Stimulated activated CD4-positive, alpha-beta T cell treated with anti-CD3 and anti-CD28 coated beads, Interleukin-12 subunit alpha, Interleukin-12 subunit beta, amount 100 ng/mL, for 24 hours (primary cell): ENCODE results near the gene RCOR1.
"Not testable (repeated sequence)": the region's sequence is repeated elsewhere in the genome, so short reads cannot be mapped to it uniquely, and the experiment has no call there.

ENCODE experiments used
- DNase-seq, 2 experiments: peaks; one replicate each; pipeline ENCODE4 v3.0.0-alpha.2; 2020; ENCODE audit warnings: low read depth in 2 of 2

RCOR1 gene

DNA sequence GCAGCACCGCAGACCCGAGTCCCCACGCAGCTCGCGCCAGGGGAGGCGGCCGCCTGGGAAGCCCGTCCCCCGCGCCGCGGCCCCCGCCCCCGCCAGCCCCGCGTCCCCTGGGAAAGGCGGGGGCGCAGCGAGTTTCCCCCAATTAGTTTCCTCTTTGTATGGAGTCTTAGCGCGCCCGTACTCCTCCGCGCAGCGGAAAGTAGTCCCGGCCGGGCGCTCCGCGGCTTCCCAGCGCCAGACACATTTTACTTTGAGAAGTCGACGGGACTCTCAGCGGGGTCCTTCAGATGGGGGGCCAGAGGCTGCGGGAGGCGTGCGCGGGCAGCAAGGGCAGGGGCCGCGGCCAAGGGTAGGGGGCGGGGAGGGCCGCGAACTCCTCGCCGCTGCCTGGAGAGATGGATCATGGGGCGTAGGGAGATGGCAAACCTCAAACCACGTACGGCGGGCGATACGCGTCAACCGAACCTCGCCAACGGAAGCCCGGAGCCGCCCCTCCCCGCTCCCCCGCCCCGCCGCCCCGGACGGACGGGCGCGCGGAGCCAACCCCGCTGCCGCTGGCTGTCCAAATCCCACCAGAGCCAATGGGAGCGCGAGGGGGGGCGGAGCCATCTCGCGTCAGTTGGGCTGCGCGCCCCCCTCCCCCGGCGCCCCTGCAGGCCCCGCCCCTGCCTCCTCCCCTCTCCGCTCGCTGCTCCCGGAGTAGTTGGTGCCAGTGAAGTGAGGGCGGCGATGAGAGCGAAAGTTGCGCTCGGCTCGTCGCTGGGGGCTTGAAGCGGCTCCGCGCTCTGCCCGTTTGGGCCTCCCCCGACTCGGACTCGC lies at the start of gene RCOR1:
Gene RCOR1 (plus strand): TSS at position 706 of the 819 bp plus-strand sequence. CDS start 238 bp downstream, outside the sequence.
- DNase-seq = peak; percentile 93 to 97

DNA sequence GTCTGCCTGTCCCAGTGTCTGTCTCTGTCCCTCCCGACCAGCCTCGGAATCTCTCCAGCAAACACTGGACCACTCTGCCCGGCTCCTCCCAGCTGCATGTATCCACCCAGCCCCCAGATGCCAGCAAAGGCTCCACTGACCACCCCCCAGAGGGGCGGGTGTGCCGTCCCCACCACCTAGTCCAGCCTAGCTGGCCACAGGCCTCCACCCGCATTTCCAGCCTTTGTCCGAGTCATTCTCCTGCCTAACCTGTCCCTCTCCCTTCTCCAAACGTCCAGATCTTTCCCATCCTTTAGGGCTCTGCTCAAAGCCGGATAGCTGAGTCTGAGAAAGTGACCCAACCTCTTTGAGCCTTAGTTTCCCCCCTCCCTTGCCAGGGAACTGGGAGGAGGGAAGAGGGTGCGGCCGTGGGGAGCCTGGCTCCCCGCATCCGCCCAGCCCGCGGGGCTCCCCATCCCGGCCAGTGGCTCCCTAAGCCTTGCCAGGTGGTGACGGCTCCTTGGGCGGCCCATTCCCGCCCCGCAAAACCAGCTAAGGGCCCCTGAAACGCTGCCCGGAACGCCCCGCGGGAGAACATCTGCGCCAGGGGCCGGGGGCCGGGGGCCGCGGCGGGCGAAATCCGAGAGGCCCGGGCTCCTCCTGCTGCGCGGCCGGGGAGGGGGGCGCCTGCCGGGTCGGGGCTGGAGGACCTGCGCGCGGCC lies 48.3 kb upstream of the RCOR1 start:
- no peak for DNase-seq

DNA sequence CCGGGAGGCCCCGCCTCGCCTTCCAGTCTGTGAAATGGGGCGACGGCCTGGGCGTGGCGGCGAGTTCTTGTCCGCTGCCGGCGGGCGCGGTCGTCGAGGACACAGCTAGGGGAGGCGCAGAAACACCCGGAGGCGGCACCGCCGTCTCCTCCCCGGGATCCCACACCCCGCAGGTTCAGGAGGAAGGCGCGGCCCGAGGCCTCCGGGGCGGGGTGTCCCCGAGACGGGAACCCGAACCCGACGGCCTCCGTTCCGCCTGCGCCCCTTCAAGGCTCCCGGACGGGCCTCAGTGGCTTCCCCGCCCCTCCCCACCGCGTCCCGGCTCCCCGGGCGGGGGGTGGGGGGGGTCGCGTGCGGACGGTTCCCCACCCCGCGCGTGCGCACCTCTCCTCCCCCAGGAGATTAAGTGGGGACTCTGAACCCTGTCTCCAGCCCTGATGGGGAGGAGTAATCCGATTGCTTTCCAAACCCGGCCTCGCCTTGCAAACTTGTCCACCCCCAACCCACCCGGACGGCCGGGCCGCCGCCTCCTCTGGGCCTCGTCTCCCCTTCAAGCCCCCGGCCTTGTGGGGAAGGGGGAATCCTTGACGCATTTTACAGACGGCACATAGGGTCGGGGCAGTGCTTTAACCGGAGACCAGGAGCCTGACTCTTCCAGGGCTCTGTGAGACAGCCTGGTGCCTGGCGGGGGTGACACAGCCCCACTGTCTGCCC lies 47.5 kb upstream of the RCOR1 start:
- DNase-seq = no peak

DNA sequence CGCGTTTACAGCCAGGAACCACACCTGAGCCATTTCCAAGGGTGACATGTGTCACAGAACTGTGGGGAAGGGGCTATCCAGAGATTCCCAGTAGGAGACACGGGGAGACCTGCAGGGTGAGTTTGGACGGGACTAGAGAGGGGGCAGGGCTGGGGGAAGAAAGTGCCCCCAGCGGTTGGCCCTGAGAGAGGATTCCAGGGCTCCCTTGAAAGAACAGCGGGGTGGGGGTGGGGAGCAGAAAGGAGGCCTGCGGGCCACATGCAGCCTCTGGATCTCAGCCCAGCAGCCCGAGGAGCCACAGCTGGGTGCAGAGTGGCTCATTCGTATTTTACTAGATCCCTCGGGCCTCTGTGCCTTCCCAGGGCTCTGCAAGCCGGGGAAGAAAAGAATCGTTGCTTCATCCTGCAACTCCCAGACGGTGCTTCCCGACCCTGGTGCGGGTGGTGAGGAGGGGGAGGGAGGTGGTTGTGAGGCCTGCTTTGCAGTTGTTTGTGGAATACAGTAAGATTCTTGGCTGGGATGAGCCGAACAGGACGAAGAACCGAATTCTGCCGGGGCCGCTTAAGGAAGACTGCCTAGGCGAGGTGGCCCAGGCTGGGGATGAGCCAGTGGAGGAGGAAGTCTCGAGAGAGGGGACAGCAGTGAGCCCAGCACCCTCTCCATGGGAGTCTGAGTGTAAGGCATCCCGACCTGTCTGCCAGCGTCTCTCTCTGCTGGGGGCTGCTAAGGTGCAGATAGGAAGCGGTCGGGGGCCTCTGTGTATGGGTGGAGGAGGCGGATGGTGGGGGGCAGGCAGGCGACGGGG lies 46.8 kb upstream of the RCOR1 start:
- no peak for DNase-seq

DNA sequence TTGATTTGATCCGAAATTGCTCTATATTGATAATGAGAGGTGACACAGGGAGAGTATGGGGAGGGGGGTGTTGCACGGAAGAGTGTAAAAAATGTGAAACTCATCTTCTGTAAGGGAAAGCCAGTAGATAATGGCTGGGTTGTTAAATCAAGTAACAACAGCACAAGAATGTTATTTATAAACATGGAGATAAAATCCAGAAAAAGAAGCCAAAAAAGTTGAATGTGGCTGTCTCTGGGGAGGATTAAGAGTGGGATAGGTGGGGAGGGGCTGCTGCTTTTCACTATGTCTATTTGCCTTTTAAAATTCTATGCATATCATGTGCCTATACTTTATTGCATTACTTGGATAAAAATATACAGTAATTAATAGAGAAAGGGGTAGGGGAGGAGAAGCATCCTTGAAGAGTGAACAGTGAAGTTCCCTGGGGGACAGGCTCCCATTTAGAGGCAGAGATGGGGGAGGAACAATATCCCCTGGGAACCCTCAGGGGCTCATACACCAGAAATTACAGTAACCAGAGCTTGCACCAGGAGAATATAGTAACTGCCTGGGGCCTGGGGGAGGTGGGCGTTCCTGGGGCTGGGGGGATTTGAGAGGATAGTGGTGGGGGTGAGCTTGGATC lies 43.7 kb upstream of the RCOR1 start:
- DNase-seq = no peak

DNA sequence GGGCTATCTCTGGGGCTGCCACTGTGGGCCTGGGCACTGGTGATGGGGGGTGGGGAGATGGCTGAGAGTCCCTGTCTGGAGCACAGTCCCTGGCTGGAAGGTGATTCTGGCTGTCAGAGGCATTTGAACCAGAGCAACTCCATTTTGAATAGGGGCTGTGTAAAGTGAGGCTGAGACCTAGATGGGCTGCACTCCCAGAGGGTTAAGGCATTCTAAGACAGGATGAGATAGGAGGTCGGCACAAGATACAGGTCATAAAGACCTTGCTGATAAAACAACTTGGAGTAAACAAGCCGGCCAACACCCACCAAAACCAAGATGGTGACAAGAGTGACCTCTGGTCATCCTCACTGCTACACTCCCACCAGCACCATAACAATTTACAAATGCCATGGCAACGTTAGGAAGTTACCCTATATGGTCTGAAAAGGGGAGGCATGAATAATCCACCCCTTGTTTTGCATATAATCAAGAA lies 41.5 kb upstream of the RCOR1 start:
- not testable (repeated sequence) for DNase-seq

DNA sequence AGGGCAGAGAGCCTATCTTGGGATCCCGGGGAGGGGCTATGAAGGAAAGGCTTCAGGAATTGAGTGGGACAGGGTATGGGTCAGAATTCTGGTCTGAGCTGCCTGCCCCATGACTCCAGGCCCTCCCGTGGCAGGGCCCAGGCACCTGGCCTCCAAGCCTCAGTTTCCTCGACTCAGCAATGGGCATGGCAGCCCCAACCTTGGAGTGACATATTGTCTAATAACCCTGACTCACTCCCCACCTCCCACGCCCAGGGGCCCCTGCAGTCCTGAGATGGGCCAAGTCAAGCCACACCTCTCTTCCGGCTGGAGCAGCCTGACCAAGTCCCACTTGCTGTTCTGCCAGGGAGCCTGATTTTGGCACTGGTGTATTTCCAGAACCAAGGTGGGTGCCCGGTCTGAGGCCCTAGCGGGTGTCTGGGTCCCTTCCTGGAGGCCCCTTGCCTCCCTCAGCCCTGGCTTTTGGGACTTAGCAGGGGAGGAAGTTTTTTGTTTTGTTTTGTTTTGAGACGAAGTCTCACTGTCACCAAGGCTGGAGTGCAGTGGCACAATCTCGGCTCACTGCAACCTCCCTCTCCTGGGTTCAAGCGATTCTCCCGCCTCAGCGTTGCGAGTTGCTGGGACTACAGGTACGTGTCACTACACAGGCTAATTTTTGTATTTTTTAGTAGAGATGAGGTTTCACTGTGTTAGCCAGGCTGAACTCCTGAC lies 40.3 kb upstream of the RCOR1 start:
- peak in 1 of 2 experiments; percentile 17 for DNase-seq

DNA sequence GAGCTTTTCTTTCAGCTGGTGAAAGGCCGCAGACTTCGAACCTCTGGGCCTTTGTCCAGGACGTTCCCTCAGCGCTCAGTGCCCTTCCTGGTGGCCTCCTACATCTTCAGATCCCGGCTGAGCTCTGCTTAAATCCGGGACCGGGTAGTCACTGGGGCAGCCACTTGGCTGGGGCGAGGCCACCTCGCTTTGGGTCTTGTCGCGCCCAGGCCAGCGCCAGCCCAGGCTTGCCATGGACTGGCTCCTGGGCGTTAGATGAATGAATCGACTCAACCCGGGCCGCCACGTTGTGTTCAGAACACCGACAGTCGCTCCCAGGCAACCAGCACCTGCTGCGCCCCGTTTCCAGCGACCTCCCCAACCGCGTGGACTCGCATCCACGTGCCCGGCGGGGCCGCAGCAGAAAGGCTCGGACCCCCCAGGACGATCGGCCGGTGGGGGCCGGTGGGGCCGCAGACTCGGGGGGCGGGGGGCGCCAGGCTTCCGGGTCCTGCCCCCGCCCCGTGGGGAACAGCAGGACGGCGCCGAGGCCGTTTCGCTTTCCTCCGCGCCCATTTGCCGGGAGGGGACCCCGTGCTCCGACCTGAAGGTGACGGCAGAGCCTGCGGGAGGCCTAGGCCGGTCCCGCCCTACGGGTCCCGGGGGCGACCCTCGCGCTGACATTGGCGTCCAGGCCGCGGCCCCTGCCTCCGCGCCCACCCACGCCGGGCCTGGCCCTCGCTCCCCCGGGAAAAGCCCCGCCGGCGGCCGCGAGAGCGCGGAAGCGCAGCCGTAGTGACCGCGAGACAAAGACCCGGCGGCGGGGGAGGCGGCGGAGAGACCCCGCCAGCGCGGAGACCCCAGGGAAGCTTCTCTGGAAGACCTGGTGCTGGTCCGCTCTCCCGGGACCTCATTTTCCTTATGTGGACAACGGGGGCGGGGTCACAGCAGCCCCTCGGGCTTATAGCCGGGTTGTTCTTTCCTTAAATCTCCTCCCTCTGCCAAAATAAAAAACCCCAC lies 37.3 kb upstream of the RCOR1 start:
- DNase-seq = peak; percentile 16 to 48

DNA sequence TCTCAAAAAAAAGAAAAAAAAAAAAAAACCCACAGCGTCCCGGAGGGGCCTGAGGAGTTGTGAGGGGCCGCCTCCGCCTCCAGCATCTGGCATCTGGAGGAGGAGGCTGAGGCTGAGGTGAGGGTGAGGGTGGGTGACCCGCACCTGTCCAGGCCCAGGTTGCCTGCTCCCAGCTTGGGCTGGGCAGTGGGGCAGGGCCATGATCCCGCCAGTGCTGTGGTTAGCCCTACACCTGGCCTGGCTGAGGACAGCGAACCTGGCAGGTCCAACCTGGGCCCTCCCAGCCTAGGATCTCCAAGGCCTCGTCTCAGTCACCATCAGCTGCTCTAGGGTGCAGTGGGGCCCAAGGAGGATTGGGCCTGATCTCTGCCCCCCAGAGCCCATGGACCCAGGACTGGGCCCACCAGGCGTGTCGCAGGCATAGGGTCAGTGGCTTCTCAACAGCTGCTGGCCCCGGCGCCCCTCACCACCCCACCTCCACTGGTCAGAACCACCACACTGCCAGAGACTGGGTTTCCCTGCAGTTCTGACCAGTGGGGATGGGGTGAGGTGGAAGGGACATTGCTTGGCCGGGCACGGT lies 36.3 kb upstream of the RCOR1 start:
- no peak for DNase-seq

DNA sequence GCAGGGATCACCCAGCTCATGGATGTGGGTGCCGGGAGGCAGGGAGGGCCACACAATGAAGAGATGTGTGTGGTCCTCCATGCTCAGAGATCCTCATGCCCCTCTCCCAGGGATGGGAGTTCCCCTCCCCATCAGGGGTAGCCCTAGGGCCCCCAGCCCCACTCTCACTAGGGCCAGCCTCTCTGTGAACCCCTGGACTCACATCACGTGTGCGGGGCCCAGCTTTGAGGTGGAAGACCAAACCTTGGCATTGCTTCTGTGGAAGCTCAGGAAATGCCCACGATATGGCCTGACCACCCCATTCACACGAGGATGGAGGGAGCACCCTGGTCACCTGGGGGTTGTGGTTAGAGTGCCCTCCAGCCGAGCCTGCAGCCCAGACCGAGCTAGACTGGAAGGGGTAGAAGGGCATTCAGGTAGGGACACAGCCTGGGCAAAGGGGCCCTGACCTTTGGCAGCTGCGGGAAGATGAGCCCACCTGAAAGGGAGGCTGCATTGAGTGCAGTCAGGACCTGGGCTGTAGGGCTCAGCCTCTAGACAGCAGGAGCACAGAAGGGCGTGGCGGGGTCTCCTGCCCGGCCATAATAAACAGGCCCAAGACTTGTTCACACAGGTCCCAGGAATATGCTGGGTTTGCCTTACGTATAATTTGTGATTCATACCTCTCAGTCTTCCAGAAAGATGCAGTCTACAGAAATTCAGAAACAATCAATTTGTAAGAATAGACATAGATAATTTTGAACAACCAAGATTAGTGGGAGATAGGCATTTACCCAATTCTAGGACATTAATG lies 34.8 kb upstream of the RCOR1 start:
- no peak for DNase-seq

DNA sequence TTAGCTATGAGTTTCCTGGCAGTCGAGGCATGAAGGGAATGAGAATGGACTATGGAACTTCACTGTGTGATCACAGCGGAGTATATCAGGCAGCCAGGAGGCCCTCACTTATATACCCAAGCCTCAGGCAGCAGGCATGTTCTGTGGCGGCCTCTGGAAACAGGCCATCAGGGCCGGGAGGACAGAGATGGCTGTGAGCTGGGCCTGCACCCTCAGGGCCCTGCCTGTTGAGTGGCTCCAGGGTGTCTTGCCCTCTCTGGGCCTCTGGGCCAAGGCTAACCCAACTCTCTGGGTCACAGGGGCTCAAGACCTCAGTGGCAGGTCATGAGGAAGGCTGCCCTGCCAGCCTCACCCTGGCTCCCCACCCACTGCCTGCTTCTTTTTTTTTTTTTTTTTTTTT lies 33.9 kb upstream of the RCOR1 start:
- no peak for DNase-seq

DNA sequence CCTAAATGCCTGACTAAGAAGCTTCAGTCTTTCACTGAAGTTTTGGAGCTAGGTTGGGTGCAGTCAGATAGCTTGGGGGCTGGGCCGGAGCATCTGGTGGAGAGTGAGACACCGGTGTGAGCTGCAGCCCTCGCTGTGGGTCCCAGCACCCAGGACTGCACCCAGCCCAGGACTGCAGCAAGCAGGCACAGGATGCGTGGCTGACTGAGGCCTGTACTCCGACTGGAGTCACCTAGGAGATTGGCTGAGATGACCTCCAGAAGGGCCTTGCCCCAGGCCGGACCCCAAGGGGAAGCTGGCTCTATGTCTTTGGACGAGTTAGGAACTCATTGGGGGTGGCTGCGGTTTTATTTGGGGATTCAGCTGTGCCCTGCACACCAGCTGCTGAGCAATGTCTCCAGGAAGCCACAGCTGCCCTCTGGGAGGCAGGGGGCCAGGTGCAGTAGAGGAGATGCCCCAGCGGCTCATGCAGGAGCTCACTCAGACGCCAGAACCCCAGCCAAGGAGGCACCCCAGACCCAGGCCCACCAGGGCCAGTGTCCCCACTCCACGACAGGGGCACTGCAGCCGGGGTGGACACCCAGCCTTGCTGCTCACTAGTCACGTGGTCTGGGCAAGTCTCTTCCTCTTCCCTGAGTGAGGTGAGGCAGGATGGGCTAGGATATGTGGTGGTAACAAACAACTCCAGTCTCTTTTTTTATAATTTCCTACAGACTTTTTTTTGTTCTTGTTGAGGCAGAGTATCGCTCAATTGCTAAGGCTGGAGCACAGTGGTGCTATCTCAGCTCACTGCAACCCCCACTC lies 31.8 kb upstream of the RCOR1 start:
- no peak for DNase-seq

DNA sequence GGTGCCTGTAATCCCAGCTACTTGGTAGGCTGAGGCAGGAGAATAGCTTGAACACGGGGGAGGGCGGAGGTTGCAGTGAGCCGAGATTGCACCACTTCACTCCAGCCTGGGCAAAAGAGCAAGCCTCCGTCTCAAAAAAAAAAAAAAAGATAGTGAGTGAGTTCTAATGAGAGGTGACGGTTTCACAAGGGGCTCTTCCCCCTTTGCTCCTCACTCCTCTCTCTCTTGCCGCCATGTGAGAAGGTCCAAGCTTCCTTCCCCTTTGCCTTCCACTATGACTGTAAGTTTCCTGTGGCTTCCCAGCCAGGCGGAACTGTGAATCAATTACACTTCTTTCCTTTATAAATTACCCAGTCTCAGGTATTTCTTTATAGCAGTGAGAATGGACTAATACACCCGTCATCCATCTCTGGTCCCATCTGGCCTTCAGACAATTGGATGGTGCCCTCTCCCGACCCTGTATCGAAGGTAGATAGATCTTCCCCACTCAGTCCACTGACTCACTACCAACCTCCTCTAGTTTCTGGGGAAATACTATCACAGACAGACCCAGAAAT lies 27.0 kb upstream of the RCOR1 start:
- no peak for DNase-seq

DNA sequence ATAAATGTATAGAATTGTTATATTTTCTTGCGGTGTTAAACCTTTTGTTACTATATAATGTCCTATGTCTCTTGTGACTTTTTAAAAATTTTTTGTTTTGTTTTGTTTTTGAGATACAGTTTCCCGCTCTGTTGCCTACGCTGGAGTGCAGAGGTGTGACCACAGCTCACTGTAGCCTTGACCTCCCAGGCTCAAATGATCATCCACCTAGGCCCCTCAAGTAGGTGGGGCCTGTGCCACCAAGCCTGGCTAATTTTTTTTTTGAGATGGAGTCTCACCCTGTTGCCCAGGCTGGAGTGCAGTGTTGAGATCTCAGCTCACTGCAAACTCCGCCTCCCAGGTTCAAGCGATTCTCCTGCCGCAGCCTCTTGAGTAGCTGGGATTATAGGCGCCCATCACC lies 26.5 kb upstream of the RCOR1 start:
- DNase-seq = no peak

DNA sequence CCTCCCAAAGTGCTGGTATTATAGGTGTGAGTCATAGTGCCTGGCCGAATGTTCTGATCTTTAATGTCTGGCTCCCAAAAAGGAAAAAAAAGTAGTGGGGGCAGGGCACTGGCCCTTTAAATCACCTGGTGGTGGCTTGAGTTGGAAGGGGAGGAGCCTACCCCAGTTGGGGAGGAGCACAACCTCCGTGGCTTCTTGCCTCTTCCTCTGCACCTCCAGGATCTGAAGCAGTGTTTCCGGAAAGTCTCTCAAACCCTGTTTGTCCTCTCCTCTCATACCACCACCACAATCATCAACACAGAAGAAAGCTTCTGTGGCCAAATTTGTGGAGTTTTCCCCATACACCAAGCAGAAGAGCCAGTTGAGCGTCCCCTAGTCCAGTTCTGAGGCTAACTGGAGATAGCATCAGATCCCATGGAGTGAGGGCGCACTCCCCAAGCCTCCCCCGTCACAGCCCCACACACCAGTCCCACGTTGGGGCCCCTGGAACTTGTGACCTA lies 24.3 kb upstream of the RCOR1 start:
- DNase-seq = peak; percentile 18 to 44

DNA sequence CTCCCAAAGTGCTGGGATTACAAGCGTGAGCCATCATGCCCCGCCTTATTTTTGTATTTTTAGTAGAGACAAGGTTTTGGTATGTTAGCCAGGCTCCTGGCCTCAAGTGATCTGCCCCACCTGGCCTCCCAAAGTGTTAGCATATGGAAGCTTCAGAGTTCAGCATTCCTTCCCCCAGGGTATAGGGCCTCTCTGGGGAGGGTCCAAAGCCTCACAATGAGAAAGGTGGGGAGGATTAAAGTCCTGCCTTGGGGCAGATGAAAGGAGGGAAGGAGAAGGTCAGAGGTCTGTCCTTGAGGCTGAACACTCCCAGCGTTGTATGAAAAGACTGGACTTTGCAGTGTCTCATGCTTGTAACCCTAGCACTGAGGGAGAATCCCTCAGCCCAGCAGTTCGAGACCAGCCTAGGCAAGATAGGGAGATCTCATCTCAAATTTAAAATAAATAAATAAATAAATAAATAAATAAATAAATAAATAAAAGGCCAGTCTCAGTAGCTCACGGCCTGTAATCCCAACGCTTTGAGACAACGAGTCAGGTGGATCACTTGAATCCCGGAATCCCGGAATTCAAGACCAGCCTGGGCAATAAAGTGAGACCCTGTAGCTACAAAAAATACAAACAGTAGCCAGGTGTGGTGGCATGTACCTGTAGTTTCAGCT lies 22.0 kb upstream of the RCOR1 start:
- DNase-seq = no peak
